ENCODE measurements around the gene NSL1. TPM values are rescaled to one million over a fixed set of nuclear protein-coding genes. Genes with fewer than 3 reads are reported as not detected.

The NSL1 gene
- total RNA-seq, 4 donors from 2014 or later = 18.3 to 57.5 (median 34.3) TPM

- Histone ChIP-seq H3K4me1 (peaks cover 26% of the 10 kb centered on the region), H3K4me3 (peak overlapping the region; percentile 72), H3K9me3 (no peaks in the 10 kb centered on the region), H3K36me3 (no peaks in the 10 kb centered on the region), H3K27me3 (peaks cover 9% of the 10 kb centered on the region), H3K27ac (peak overlapping the region; percentile 76)
- TF ChIP-seq POLR2AphosphoS5 (IDR thresholded peaks at IDR 0.05) = no peak
- no peak for TF ChIP-seq POLR2A (IDR thresholded peaks at IDR 0.05)
- no peak for TF ChIP-seq CTCF (IDR thresholded peaks at IDR 0.05)
- TF ChIP-seq EP300 (IDR thresholded peaks at IDR 0.05) = no peak
- peak in 1 of 2 donors; percentile 81 for DNase-seq (ENCODE audit: low spot score in 2 of 2)
- 2% methylated on average over 20 of the region's 56 CpGs for WGBS
Measured at GRCh38 chr1:212700223-212700891, 91.2 kb downstream of the NSL1 start.

DNA sequence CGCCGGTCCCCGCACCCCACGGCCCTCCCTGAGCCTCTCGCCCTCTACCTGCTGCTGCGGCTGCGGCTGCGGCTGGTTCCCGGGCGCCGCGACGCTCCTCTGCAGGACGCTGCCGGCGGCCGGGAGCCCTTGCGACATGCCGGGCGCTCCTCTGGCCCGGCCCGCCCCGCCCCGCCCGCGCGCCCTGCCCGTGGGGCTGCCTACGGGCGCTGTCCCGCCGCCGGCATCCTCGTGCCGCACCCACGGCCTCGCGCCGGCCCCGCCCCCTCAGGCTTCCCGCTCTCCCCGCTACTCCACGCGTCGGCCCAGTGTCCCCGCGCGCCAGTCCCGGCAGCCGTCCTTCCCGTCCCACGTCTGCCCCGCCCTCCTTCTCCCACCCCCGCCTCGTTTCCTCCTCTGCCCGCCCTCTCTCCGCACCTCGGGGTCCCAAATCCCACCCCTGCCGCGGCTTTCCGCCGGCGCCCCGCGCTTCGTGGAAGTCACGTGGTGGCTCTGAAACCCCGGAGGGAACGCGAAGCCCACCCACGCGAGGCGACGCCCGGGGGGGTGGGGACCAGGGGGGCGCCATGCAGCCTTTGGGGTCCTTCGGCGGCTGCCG, 91.9 kb downstream of the NSL1 start, which contains the start of gene BATF3:
Gene BATF3 (minus strand): TSS at position 216 of the 598 bp plus-strand sequence. CDS start 78 bp downstream, at position 138.
- H3K4me1 ChIP-seq = peaks cover 26% of the 10 kb centered on the region
- TF ChIP-seq POLR2A (IDR thresholded peaks at IDR 0.05) (no peak), EP300 (IDR thresholded peaks at IDR 0.05) (no peak), CTCF (IDR thresholded peaks at IDR 0.05) (no peak), POLR2AphosphoS5 (IDR thresholded peaks at IDR 0.05) (no peak)
- peak within 1 kb of the TSS; percentile 76 for H3K27ac ChIP-seq
- peak; percentile 76 to 79 for DNase-seq (ENCODE audit: low spot score in 2 of 2)
- H3K36me3 ChIP-seq = no peaks in the 10 kb centered on the region
- H3K9me3 ChIP-seq = no peaks in the 10 kb centered on the region
- peaks cover 9% of the 10 kb centered on the region for H3K27me3 ChIP-seq
- under 1% methylated on average over 51 of the region's 79 CpGs for WGBS
- peak within 1 kb of the TSS; percentile 72 for H3K4me3 ChIP-seq

- peak in 1 of 2 donors; percentile 70 for DNase-seq (ENCODE audit: low spot score in 2 of 2)
- no peaks in the 10 kb centered on the region for H3K36me3 ChIP-seq
- TF ChIP-seq CTCF (IDR thresholded peaks at IDR 0.05) (peak in 1 of 2 donors; percentile 25), POLR2AphosphoS5 (IDR thresholded peaks at IDR 0.05) (no peak)
- H3K9me3 ChIP-seq = no peaks in the 10 kb centered on the region
- peaks cover 9% of the 10 kb centered on the region for H3K27me3 ChIP-seq
- H3K4me1 ChIP-seq = peaks cover 26% of the 10 kb centered on the region
- peak overlapping the region; percentile 72 for H3K4me3 ChIP-seq
- WGBS = 5% methylated on average over 7 of the region's 42 CpGs
- H3K27ac ChIP-seq = peak overlapping the region; percentile 76
Measured at GRCh38 chr1:212699104-212699624, 92.4 kb downstream of the NSL1 start.

GRCh38 chr1:212698467-212699103, 93.0 kb downstream of the NSL1 start:
- Histone ChIP-seq H3K9me3 (no peaks in the 10 kb centered on the region), H3K27ac (no peak overlapping the region), H3K4me1 (peaks cover 26% of the 10 kb centered on the region), H3K27me3 (peaks cover 9% of the 10 kb centered on the region), H3K4me3 (peak overlapping the region; percentile 72), H3K36me3 (no peaks in the 10 kb centered on the region)
- whole genome bisulfite sequencing = 30% methylated on average over 12 of the region's 12 CpGs
- DNase-seq (ENCODE audit: low spot score in 2 of 2) = no peak
- TF ChIP-seq POLR2A (IDR thresholded peaks at IDR 0.05) = no peak
- TF ChIP-seq EP300 (IDR thresholded peaks at IDR 0.05) = no peak
- TF ChIP-seq POLR2AphosphoS5 (IDR thresholded peaks at IDR 0.05) = no peak
- TF ChIP-seq CTCF (IDR thresholded peaks at IDR 0.05) = no peak

Measured in suprapubic skin (tissue), 4 donors.